ENCODE data around the gene PIGU. TPM values are rescaled to one million over a fixed set of nuclear protein-coding genes. Genes with fewer than 3 reads are reported as not detected.

The PIGU gene
- polyA plus RNA-seq, 3 donors: 5.8 to 11.3 (median 10.9) TPM

DNA sequence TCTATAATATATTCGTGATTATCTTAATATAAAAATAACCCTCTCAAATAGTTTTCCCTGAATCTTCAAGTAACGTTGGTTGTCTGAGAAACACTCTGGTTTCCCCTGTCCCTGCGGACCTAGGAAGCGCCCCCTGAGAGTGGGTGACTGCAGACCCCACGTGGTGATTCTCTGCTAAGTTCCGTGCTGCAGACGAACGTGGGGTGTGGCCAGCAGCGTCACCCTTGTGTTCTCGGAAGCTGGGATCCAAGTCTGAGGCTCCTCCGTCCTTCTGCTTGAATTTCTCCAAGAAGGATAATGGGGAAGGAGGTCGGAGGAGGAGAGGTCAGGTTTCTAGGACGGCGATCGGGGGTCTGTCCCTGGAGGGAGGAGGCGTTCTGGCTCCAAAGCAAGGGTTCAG is 135.0 kb downstream of the PIGU start:
- Mint-ChIP-seq H3K27me3 (ENCODE audit: low read depth in 3 of 3) (peaks cover 9 to 19% (median 10%) of the 10 kb centered on the region in 3 donors), H3K4me1 (peaks cover 8% of the 10 kb centered on the region), H3K9me3 (peaks cover 0 to 2% (median 0%) of the 10 kb centered on the region in 7 donors), H3K27ac (no peak overlapping the region), H3K4me3 (no peak overlapping the region), H3K36me3 (peaks cover 38 to 49% of the 10 kb centered on the region in 2 donors)
- 97% methylated on average over 9 of the region's 16 CpGs for WGBS (ENCODE audit: insufficient coverage)
- intact Hi-C loops (cut with micrococcal nuclease): loop anchor here in 1 of 2 donors (5.0 kb wide), 1 partner anchor 170 kb away; no protein-coding TSS in a partner anchor
- no peak overlapping the region for H3K27ac ChIP-seq (ENCODE audit: low read depth in 1 of 2, low read length in 2 of 2)
- peaks cover 6 to 9% of the 10 kb centered on the region in 2 donors for H3K4me1 ChIP-seq (ENCODE audit: control insufficient read depth in 1 of 2, insufficient read depth in 2 of 2, low read length in 2 of 2)
- H3K9ac ChIP-seq (ENCODE audit: insufficient read depth, low read length, poor library complexity, severe bottlenecking): no peak overlapping the region
- H3K4me2 ChIP-seq (replicated peaks; ENCODE audit: extremely low read depth, low read length, poor library complexity, severe bottlenecking): no peak overlapping the region
- no peak overlapping the region for H3K4me3 ChIP-seq (replicated peaks in 1 of 3; ENCODE audit: low read depth in 2 of 3, low read length in 3 of 3)
- H2AFZ ChIP-seq (ENCODE audit: insufficient read depth, low read depth, low read length, poor library complexity, severe bottlenecking): no peak overlapping the region
- H3K27me3 ChIP-seq (ENCODE audit: control insufficient read depth in 2 of 2, insufficient read depth in 2 of 2, low read length in 2 of 2): peaks cover 0 to 3% of the 10 kb centered on the region in 2 donors
- H3K9me3 ChIP-seq (replicated peaks in 1 of 2; ENCODE audit: control insufficient read depth in 1 of 2, insufficient read depth in 1 of 2, low read length in 2 of 2): no peaks in the 10 kb centered on the region
- H3K79me2 ChIP-seq (ENCODE audit: insufficient read depth, low read length): no peaks in the 10 kb centered on the region
- peaks cover 13% of the 10 kb centered on the region for H4K20me1 ChIP-seq (ENCODE audit: insufficient read depth, low read length)
- H3K36me3 ChIP-seq (replicated peaks in 1 of 2; ENCODE audit: control insufficient read depth in 1 of 2, insufficient read depth in 2 of 2, low read length in 2 of 2): peaks cover 31 to 53% of the 10 kb centered on the region in 2 donors
- DNase-seq: no peak
- TF ChIP-seq CTCF (IDR thresholded peaks at IDR 0.05): no peak

GRCh38 chr20:34541264-34541901 is 135.5 kb downstream of the PIGU start:
- peaks cover 42 to 54% of the 10 kb centered on the region in 2 donors for H3K36me3 Mint-ChIP-seq
- Histone ChIP-seq H3K79me2 (ENCODE audit: insufficient read depth, low read length) (no peaks in the 10 kb centered on the region), H3K9me3 (replicated peaks in 1 of 2; ENCODE audit: control insufficient read depth in 1 of 2, insufficient read depth in 1 of 2, low read length in 2 of 2) (no peaks in the 10 kb centered on the region), H3K4me1 (ENCODE audit: control insufficient read depth in 1 of 2, insufficient read depth in 2 of 2, low read length in 2 of 2) (peaks cover 6 to 9% of the 10 kb centered on the region in 2 donors), H3K9ac (ENCODE audit: insufficient read depth, low read length, poor library complexity, severe bottlenecking) (no peak overlapping the region), H3K4me3 (replicated peaks in 1 of 3; ENCODE audit: low read depth in 2 of 3, low read length in 3 of 3) (no peak overlapping the region), H3K27ac (ENCODE audit: low read depth in 1 of 2, low read length in 2 of 2) (no peak overlapping the region), H3K36me3 (replicated peaks in 1 of 2; ENCODE audit: control insufficient read depth in 1 of 2, insufficient read depth in 2 of 2, low read length in 2 of 2) (peaks cover 34 to 58% of the 10 kb centered on the region in 2 donors), H2AFZ (ENCODE audit: insufficient read depth, low read depth, low read length, poor library complexity, severe bottlenecking) (no peak overlapping the region), H3K4me2 (replicated peaks; ENCODE audit: extremely low read depth, low read length, poor library complexity, severe bottlenecking) (no peak overlapping the region), H3K27me3 (ENCODE audit: control insufficient read depth in 2 of 2, insufficient read depth in 2 of 2, low read length in 2 of 2) (peaks cover 0 to 3% of the 10 kb centered on the region in 2 donors), H4K20me1 (ENCODE audit: insufficient read depth, low read length) (peaks cover 16% of the 10 kb centered on the region)
- intact Hi-C loops (cut with micrococcal nuclease): loop anchor here in 1 of 2 donors (5.0 kb wide), 1 partner anchor 171 kb away; no protein-coding TSS in a partner anchor
- DNase-seq: no peak
- no peak for TF ChIP-seq CTCF (IDR thresholded peaks at IDR 0.05)
- peaks cover 8% of the 10 kb centered on the region for H3K4me1 Mint-ChIP-seq
- H3K9me3 Mint-ChIP-seq: peaks cover 0 to 2% (median 0%) of the 10 kb centered on the region in 7 donors
- 100% methylated on average over 3 of the region's 13 CpGs for WGBS (ENCODE audit: insufficient coverage)
- no peak overlapping the region for H3K4me3 Mint-ChIP-seq
- H3K27me3 Mint-ChIP-seq (ENCODE audit: low read depth in 3 of 3): peaks cover 9 to 18% (median 10%) of the 10 kb centered on the region in 3 donors
- H3K27ac Mint-ChIP-seq: no peak overlapping the region
